ENCODE measurements around the gene HHIPL1. TPM values are rescaled to one million over a fixed set of nuclear protein-coding genes. Genes with fewer than 3 reads are reported as not detected.

The HHIPL1 gene
- total RNA-seq, 1 donor from 2014 or later, result 0.86 TPM

DNA sequence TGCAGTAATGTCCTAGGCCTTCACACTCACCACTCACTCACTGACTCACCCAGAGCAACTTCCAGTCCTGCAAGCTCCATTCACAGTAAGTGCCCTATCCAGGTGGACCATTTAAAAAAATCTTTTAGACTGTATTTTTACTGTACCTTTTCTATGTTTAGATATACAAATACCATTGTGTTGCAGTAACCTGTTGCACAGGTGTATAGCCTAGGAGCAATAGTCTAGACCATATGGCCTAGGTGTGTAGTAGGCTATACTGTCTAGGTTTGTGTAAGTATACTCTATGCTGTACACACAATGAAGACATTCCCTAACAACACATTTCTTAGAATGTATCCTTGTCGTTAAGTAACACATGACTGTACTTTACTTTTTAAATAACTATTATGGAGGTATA lies 56.3 kb downstream of the HHIPL1 start:
- Histone ChIP-seq H2AFZ (ENCODE audit: low read depth, low read length) (no peak overlapping the region), H3K9me3 (ENCODE audit: insufficient read depth, low read depth, low read length) (peaks cover 9% of the 10 kb centered on the region), H3K36me3 (ENCODE audit: insufficient read depth, low read length) (no peaks in the 10 kb centered on the region), H3K9ac (ENCODE audit: low read length) (no peak overlapping the region), H3K4me3 (ENCODE audit: insufficient read depth, low read depth, low read length) (no peak overlapping the region), H3K27me3 (ENCODE audit: insufficient read depth, low read length) (no peaks in the 10 kb centered on the region), H3K4me2 (ENCODE audit: low read length) (no peak overlapping the region), H4K20me1 (ENCODE audit: insufficient read depth, low read length) (no peaks in the 10 kb centered on the region), H3K27ac (ENCODE audit: low read depth, low read length) (no peak overlapping the region), H3K79me2 (ENCODE audit: insufficient read depth, low read length) (no peaks in the 10 kb centered on the region), H3K4me1 (ENCODE audit: insufficient read depth, low read length) (no peaks in the 10 kb centered on the region)
- TF ChIP-seq, protein P1, sequence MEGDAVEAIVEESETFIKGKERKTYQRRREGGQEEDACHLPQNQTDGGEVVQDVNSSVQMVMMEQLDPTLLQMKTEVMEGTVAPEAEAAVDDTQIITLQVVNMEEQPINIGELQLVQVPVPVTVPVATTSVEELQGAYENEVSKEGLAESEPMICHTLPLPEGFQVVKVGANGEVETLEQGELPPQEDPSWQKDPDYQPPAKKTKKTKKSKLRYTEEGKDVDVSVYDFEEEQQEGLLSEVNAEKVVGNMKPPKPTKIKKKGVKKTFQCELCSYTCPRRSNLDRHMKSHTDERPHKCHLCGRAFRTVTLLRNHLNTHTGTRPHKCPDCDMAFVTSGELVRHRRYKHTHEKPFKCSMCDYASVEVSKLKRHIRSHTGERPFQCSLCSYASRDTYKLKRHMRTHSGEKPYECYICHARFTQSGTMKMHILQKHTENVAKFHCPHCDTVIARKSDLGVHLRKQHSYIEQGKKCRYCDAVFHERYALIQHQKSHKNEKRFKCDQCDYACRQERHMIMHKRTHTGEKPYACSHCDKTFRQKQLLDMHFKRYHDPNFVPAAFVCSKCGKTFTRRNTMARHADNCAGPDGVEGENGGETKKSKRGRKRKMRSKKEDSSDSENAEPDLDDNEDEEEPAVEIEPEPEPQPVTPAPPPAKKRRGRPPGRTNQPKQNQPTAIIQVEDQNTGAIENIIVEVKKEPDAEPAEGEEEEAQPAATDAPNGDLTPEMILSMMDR (IDR thresholded peaks at IDR 0.05; ENCODE audit: insufficient read depth, low read depth, low read length), result no peak
- no peak for TF ChIP-seq EZH2 (IDR thresholded peaks at IDR 0.05; ENCODE audit: insufficient read depth, low read length)
- DNase-seq (ENCODE audit: low read depth) (no peak), FAIRE-seq (no peak)
- peaks cover 8% of the 10 kb centered on the region for H3K27me3 Mint-ChIP-seq (ENCODE audit: low read depth, unreplicated experiment)
- H3K4me1 Mint-ChIP-seq (ENCODE audit: low read depth, unreplicated experiment), result no peaks in the 10 kb centered on the region
- no peak overlapping the region for H3K27ac Mint-ChIP-seq (ENCODE audit: unreplicated experiment)
- no peak overlapping the region for H3K4me3 Mint-ChIP-seq (ENCODE audit: unreplicated experiment)
- H3K36me3 Mint-ChIP-seq (ENCODE audit: low read depth, unreplicated experiment), result peaks cover 7% of the 10 kb centered on the region
- peaks cover 14% of the 10 kb centered on the region for H3K9me3 Mint-ChIP-seq (ENCODE audit: unreplicated experiment)

DNA sequence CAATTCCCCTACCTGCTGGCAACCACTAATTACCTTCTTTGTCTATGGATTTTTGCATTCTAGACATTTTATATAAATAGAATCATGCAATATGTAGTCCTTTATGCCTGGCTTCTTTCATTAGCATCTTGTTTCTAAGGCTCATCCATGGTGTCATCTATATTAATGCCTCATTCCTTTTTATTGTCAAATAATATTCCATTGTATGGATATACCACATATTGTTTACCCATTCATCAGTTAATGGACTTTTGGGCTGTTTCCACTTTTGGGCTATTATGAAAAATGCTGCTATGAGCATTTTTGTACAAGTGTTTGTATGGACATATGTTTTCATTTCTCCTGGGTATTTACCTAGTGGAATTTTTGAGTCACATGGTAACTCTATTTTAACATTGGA lies 57.2 kb downstream of the HHIPL1 start:
- Histone ChIP-seq H3K4me3 (ENCODE audit: insufficient read depth, low read depth, low read length) (no peak overlapping the region), H2AFZ (ENCODE audit: low read depth, low read length) (no peak overlapping the region), H3K27ac (ENCODE audit: low read depth, low read length) (no peak overlapping the region), H3K79me2 (ENCODE audit: insufficient read depth, low read length) (no peaks in the 10 kb centered on the region), H3K4me2 (ENCODE audit: low read length) (no peak overlapping the region), H3K4me1 (ENCODE audit: insufficient read depth, low read length) (no peaks in the 10 kb centered on the region), H3K9ac (ENCODE audit: low read length) (no peak overlapping the region), H4K20me1 (ENCODE audit: insufficient read depth, low read length) (no peaks in the 10 kb centered on the region), H3K27me3 (ENCODE audit: insufficient read depth, low read length) (no peaks in the 10 kb centered on the region), H3K9me3 (ENCODE audit: insufficient read depth, low read depth, low read length) (peaks cover 9% of the 10 kb centered on the region), H3K36me3 (ENCODE audit: insufficient read depth, low read length) (no peaks in the 10 kb centered on the region)
- peaks cover 7% of the 10 kb centered on the region for H3K36me3 Mint-ChIP-seq (ENCODE audit: low read depth, unreplicated experiment)
- peaks cover 6% of the 10 kb centered on the region for H3K27me3 Mint-ChIP-seq (ENCODE audit: low read depth, unreplicated experiment)
- TF ChIP-seq EZH2 (IDR thresholded peaks at IDR 0.05; ENCODE audit: insufficient read depth, low read length), result no peak
- H3K4me3 Mint-ChIP-seq (ENCODE audit: unreplicated experiment), result no peak overlapping the region
- DNase-seq (ENCODE audit: low read depth) (no peak), FAIRE-seq (no peak)
- peaks cover 18% of the 10 kb centered on the region for H3K9me3 Mint-ChIP-seq (ENCODE audit: unreplicated experiment)
- H3K4me1 Mint-ChIP-seq (ENCODE audit: low read depth, unreplicated experiment), result no peaks in the 10 kb centered on the region
- no peak overlapping the region for H3K27ac Mint-ChIP-seq (ENCODE audit: unreplicated experiment)

DNA sequence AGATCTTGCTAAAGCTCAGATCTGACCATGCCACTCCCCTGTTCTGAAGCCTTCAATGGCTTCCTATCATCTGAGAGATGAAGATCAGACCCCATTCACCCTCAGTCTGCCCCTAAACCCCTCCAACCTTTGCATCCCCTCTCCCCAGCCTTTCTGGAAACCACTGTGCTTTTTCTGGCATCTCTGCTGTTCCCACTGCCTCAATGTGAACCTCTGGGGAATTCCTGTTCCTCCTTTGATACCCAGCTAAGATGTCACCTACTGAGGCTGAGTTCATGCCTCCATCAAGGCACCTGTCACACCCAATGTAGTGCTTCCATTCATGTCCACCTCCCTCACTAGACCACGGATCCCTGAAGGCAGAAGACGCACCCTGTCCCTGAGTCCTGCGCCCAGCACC lies 58.5 kb downstream of the HHIPL1 start:
- no peaks in the 10 kb centered on the region for H3K27me3 ChIP-seq (ENCODE audit: insufficient read depth, low read length)
- Mint-ChIP-seq H3K4me1 (ENCODE audit: low read depth, unreplicated experiment) (no peaks in the 10 kb centered on the region), H3K27ac (ENCODE audit: unreplicated experiment) (no peak overlapping the region), H3K9me3 (ENCODE audit: unreplicated experiment) (peaks cover 18% of the 10 kb centered on the region), H3K36me3 (ENCODE audit: low read depth, unreplicated experiment) (peaks cover 7% of the 10 kb centered on the region), H3K27me3 (ENCODE audit: low read depth, unreplicated experiment) (peaks cover under 1% of the 10 kb centered on the region), H3K4me3 (ENCODE audit: unreplicated experiment) (no peak overlapping the region)
- TF ChIP-seq, protein P1 (IDR thresholded peaks at IDR 0.05; ENCODE audit: insufficient read depth, low read depth, low read length), result no peak
- no peak for TF ChIP-seq EZH2 (IDR thresholded peaks at IDR 0.05; ENCODE audit: insufficient read depth, low read length)
- no peak overlapping the region for H3K27ac ChIP-seq (ENCODE audit: low read depth, low read length)
- no peak overlapping the region for H3K9ac ChIP-seq (ENCODE audit: low read length)
- H3K4me3 ChIP-seq (ENCODE audit: insufficient read depth, low read depth, low read length), result no peak overlapping the region
- DNase-seq (ENCODE audit: low read depth), result no peak
- no peaks in the 10 kb centered on the region for H3K36me3 ChIP-seq (ENCODE audit: insufficient read depth, low read length)
- H3K4me2 ChIP-seq (ENCODE audit: low read length), result no peak overlapping the region
- no peak for FAIRE-seq
- no peak overlapping the region for H2AFZ ChIP-seq (ENCODE audit: low read depth, low read length)
- no peaks in the 10 kb centered on the region for H3K4me1 ChIP-seq (ENCODE audit: insufficient read depth, low read length)
- no peaks in the 10 kb centered on the region for H3K79me2 ChIP-seq (ENCODE audit: insufficient read depth, low read length)
- H3K9me3 ChIP-seq (ENCODE audit: insufficient read depth, low read depth, low read length), result peaks cover 9% of the 10 kb centered on the region
- H4K20me1 ChIP-seq (ENCODE audit: insufficient read depth, low read length), result no peaks in the 10 kb centered on the region
